GM04503 (cell line): ENCODE data around the gene CCR5AS.
"Not testable (repeated sequence)": the region's sequence is repeated elsewhere in the genome, so short reads cannot be mapped to it uniquely, and the experiment has no call there.

ENCODE experiments used
- DNase-seq: peaks from one replicate; pipeline ENCODE4 v3.0.0-alpha.2; 2012; ENCODE audit warnings: low read depth

CCR5AS gene

GRCh38 chr3:46402902-46403301, 4.0 kb downstream of the CCR5AS start:
- DNase-seq, result not testable (repeated sequence)

GRCh38 chr3:46401579-46401978, 5.3 kb downstream of the CCR5AS start:
- no peak for DNase-seq

GRCh38 chr3:46400846-46401245, 6.0 kb downstream of the CCR5AS start:
- no peak for DNase-seq

GRCh38 chr3:46400000-46400734, 6.7 kb downstream of the CCR5AS start:
- no peak for DNase-seq

- no peak for DNase-seq
These were observed 7.3 kb downstream of the CCR5AS start for GRCh38 chr3:46399557-46399956.

GRCh38 chr3:46399098-46399497, 7.8 kb downstream of the CCR5AS start:
- DNase-seq, result no peak

- no peak for DNase-seq
These were observed 8.5 kb downstream of the CCR5AS start for GRCh38 chr3:46398186-46398955.

GRCh38 chr3:46397111-46397510, 9.8 kb downstream of the CCR5AS start:
- DNase-seq, result no peak

- no peak for DNase-seq
These were observed 10.9 kb downstream of the CCR5AS start for GRCh38 chr3:46395766-46396530.

GRCh38 chr3:46395210-46395661, 11.6 kb downstream of the CCR5AS start:
- no peak for DNase-seq

- no peak for DNase-seq
These were observed 13.1 kb downstream of the CCR5AS start for GRCh38 chr3:46393554-46394434.

- no peak for DNase-seq
These were observed 13.9 kb downstream of the CCR5AS start for GRCh38 chr3:46393011-46393410.

- DNase-seq, result not testable (repeated sequence)
These were observed 15.3 kb downstream of the CCR5AS start for GRCh38 chr3:46391526-46391925.

GRCh38 chr3:46389306-46389705, 17.6 kb downstream of the CCR5AS start:
- no peak for DNase-seq

- not testable (repeated sequence) for DNase-seq
These were observed 18.0 kb downstream of the CCR5AS start for GRCh38 chr3:46388847-46389246.

GRCh38 chr3:46386205-46386604, 20.7 kb downstream of the CCR5AS start:
- no peak for DNase-seq

GRCh38 chr3:46383951-46384330, 22.9 kb downstream of the CCR5AS start:
- DNase-seq, result no peak

- no peak for DNase-seq
These were observed 23.5 kb downstream of the CCR5AS start for GRCh38 chr3:46383211-46383950.

- no peak for DNase-seq
These were observed 25.2 kb downstream of the CCR5AS start for GRCh38 chr3:46381625-46382024.

- no peak for DNase-seq
These were observed 26.2 kb downstream of the CCR5AS start for GRCh38 chr3:46380471-46381221.
